Limb (tissue), 2 donors: ENCODE results near the gene ZNF684.
"Not testable (repeated sequence)": the region's sequence is repeated elsewhere in the genome, so short reads cannot be mapped to it uniquely, and the experiment has no call there.

Source experiments
- DNase-seq, 2 donors: peaks; one replicate each; pipeline ENCODE4 v3.0.0-alpha.2; 2016; ENCODE audit errors: extremely low spot score in 2 of 2

The ZNF684 gene

GRCh38 chr1:40567825-40568224, 36.4 kb downstream of the ZNF684 start:
- DNase-seq, result no peak

DNA sequence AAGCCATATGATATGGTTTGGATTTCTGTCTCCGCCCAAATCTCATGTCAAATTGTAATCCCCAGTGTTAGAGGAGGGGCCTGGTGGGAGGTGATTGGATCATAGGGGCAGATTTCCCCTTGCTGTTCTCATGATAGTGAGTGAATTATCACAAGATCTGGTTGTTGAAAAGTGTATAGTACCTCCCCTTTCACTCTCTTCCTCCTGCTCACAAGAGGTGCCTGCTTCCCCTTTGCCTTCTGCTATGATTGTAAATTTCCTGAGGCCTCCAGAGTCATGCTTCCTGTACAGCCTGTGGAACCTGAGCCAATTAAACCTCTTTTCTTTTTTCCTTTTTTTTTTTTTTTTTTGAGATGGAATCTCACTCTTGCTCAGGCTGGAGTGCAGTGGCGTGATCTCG, 43.4 kb downstream of the ZNF684 start:
- DNase-seq, result not testable (repeated sequence)

DNA sequence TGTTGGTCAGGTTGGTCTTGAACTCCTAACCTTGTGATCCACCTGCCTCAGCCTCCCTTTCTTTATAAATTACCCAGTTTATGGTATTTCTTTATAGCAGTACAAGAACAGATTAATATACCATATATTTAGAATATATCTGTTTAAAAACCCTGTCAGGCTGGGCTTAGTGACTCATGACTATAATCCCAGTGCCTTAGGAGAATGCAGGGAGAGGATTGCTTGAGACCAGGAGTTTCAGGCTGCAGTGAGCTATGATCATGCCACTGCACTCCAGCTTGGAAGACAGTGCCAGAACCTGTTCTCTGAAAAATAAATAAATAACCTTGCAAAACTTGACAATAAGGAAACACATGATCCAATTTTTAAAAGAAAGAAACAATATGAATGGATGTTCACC, 43.9 kb downstream of the ZNF684 start:
- no peak for DNase-seq

DNA sequence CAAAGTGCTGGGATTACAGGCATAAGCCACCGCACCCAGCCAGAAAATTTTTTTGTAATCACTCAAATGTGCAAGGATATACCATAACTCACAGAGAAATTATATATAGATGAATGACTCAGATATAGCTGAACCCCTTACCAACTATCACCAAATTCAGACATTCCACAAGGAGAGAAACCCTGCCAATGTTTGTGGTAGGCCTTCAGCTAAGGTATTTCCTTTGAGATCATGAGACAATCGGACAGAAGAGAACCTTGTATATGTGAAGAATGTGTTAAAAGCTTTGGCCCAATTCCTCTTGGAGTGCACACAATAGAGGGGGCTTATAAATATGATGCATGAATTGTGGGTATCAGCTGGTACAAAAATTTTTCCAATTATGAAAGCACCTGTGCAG, 50.7 kb downstream of the ZNF684 start:
- no peak for DNase-seq

GRCh38 chr1:40583980-40584379, 52.5 kb downstream of the ZNF684 start:
- DNase-seq, result no peak

DNA sequence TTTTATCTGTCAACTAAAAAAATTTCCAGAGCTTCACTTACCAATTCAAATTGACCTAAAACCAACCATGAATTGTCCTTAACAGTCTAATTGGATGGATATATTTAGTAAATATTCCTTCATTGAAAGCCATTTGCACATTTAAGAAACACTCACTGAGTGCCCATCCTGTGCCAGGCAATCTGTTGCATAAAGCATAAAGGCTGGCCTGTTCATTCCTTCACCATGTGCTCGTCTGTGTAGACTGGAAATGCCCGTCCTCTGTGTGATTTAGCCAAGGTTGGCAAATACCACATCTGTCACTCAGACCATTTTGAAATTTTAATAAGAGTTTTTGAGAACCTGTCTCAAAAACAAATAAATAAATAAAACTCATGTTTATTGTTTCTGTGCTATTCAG, 57.1 kb downstream of the ZNF684 start:
- no peak for DNase-seq

DNA sequence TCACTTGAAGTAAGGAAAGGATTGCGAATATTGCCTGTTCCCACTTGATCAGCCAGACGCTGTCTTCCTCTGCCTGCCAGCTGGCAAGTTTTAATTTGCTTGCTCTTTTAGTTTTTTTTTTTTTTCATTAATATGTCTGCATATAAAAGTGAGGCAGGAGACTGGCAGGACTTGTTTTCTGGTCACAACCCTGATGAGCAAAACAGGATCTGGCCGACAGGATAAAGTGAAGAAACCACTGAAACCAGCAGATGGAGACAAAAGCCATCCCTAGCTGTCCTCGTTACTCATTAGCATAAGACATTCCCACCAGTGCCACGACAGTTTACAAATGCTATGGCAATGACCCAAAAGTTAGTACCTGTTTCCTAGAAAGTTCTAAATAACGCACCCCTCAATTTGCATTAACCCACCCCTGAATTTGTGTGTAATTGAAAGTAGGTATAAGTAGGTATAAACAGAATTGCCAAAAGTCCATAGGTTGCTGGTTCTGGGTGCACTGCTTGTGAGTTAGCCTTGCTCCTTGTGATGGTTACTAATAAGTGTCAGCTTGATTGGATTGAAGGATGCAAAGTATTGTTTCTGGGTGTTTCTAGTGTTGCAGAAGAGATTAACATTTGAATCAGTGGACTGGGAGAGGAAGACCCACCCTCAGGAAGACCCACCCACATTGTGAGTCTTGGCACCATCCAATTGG, 60.8 kb downstream of the ZNF684 start:
- no peak for DNase-seq

DNA sequence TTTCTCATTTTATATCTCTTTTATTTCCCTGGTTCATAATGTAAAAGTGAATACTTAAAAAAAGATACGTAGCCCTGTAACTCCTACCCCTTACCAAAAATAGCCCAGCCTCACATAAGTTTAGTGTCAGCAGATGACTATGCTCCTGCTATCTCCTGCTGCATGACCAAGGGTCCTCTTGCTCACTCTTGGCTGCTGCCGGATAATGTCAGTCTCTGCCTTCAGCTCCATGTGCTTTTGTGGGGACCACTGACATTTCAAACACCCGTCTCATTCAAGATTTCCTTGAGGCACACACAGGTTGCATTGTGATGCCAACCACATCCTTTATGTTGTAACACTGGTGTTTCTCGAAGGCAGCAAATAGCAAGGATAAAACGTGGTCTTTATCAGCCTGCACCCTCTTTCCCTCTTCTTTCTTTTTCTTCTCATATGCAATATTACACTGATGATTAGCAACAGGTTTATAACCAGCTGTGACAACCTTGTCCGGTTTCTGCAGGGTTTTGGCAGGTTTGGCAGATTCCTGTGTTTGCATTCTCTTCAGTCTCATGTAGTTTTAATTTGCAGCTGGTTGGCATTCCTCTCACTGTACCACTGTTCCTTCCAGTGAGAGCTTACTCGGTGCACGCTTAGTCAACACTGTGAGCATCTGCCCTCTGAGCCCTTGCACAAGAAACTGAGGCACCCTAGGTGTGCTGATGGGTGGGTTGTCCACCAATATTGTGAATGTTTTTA, 62.2 kb downstream of the ZNF684 start:
- DNase-seq, result no peak

DNA sequence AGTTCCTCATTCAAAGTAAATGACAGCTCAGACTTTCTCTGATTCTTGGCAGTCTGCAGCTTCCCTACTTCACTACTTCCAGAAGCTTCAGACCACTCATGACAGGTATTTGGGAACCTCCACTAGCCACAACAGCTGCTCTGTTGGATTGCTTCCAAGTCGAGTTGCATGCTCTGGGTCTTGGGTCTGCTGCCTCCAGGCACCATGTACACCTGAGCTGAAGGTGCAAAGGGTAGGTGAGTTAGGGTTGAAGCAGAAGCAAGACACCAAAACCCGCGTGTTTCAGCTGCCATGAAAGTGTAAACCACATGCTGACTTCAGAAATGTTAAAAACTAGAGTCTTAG, 62.7 kb downstream of the ZNF684 start:
- no peak for DNase-seq

DNA sequence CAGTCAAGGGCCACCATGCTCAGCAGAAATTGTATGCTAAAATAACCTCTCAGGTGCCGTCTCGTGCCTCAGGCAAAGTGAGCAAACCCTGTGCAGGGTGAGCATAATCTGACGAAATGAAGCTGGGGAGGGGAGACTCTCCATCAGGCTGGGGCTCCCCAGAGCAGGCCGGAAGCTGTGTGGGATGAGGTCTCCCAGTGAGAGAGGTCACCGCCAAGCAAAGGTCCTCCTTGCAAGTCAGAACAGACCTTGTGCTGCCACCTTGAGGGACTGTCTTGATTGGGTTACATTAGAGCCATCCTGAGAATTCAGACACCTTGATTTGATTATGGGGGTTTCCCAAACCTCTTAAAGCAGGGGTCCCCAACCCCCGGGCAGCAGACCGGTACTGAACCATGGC, 64.2 kb downstream of the ZNF684 start:
- no peak for DNase-seq
